Measurements from ENCODE around the gene UGT1A8.

The UGT1A8 gene

DNA sequence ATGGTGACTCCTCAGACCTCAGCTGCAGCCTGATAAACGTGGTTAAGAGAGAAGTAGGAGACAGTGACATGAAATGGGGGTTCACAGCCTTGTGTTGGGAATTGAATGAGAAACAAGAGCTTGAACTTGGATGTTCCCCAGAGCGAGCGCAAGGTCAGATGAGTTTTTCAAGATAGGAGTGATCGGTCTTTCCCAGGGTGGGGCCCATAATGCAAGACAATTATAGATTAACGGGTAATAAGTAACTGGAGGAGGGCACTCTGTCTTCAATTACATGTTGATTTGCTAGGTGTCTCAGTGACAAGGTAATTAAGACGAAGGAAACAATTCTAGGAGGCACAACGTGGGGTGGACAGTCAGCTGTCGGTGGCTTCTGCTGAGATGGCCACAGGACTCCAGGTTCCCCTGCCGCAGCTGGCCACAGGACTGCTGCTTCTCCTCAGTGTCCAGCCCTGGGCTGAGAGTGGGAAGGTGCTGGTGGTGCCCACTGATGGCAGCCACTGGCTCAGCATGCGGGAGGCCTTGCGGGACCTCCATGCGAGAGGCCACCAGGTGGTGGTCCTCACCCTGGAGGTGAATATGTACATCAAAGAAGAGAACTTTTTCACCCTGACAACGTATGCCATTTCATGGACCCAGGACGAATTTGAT, 95.3 kb downstream of the UGT1A8 start, which contains the start of gene UGT1A5:
Gene UGT1A5 (plus strand): TSS at position 297 of the 651 bp plus-strand sequence. CDS start 85 bp downstream, at position 382.
- Histone ChIP-seq H3K27ac (ENCODE audit: low read depth, low read length) (no peak within 1 kb of the TSS), H3K27me3 (ENCODE audit: low read length) (no peaks in the 10 kb centered on the region), H3K79me2 (ENCODE audit: insufficient read depth, low read length) (no peaks in the 10 kb centered on the region), H3K36me3 (ENCODE audit: low read length) (no peaks in the 10 kb centered on the region), H4K20me1 (ENCODE audit: low read depth, low read length) (no peaks in the 10 kb centered on the region), H3K9me2 (replicated peaks; ENCODE audit: insufficient read depth, low read length) (no peaks in the 10 kb centered on the region), H3K9me3 (ENCODE audit: insufficient read depth, low read length) (no peaks in the 10 kb centered on the region), H3K9ac (ENCODE audit: low read length) (no peak within 1 kb of the TSS), H3K4me2 (ENCODE audit: low read depth, low read length, poor library complexity, severe bottlenecking) (no peak within 1 kb of the TSS), H2AFZ (ENCODE audit: low read depth, low read length, severe bottlenecking) (no peak within 1 kb of the TSS), H3K4me3 (ENCODE audit: insufficient read depth, low read length, poor library complexity, severe bottlenecking) (no peak within 1 kb of the TSS), H3F3A (ENCODE audit: insufficient read depth) (no peaks in the 10 kb centered on the region)
- TF ChIP-seq, protein P1, sequence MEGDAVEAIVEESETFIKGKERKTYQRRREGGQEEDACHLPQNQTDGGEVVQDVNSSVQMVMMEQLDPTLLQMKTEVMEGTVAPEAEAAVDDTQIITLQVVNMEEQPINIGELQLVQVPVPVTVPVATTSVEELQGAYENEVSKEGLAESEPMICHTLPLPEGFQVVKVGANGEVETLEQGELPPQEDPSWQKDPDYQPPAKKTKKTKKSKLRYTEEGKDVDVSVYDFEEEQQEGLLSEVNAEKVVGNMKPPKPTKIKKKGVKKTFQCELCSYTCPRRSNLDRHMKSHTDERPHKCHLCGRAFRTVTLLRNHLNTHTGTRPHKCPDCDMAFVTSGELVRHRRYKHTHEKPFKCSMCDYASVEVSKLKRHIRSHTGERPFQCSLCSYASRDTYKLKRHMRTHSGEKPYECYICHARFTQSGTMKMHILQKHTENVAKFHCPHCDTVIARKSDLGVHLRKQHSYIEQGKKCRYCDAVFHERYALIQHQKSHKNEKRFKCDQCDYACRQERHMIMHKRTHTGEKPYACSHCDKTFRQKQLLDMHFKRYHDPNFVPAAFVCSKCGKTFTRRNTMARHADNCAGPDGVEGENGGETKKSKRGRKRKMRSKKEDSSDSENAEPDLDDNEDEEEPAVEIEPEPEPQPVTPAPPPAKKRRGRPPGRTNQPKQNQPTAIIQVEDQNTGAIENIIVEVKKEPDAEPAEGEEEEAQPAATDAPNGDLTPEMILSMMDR (IDR thresholded peaks at IDR 0.05; ENCODE audit: insufficient read depth, low read length, poor library complexity, severe bottlenecking): no peak
- TF ChIP-seq EZH2phosphoT487 (conservative IDR thresholded peaks at IDR 0.05; ENCODE audit: low read length): no peak

- Histone ChIP-seq H3K79me2 (ENCODE audit: insufficient read depth, low read length) (no peaks in the 10 kb centered on the region), H3K4me2 (ENCODE audit: low read depth, low read length, poor library complexity, severe bottlenecking) (no peak overlapping the region), H4K20me1 (ENCODE audit: low read depth, low read length) (no peaks in the 10 kb centered on the region), H3K27ac (ENCODE audit: low read depth, low read length) (no peak overlapping the region), H3K36me3 (ENCODE audit: low read length) (no peaks in the 10 kb centered on the region), H3K9me3 (ENCODE audit: insufficient read depth, low read length) (no peaks in the 10 kb centered on the region), H3K9ac (ENCODE audit: low read length) (no peak overlapping the region), H3F3A (ENCODE audit: insufficient read depth) (no peaks in the 10 kb centered on the region), H3K9me2 (replicated peaks; ENCODE audit: insufficient read depth, low read length) (no peaks in the 10 kb centered on the region), H3K27me3 (ENCODE audit: low read length) (no peaks in the 10 kb centered on the region), H2AFZ (ENCODE audit: low read depth, low read length, severe bottlenecking) (no peak overlapping the region), H3K4me3 (ENCODE audit: insufficient read depth, low read length, poor library complexity, severe bottlenecking) (no peak overlapping the region)
- TF ChIP-seq, protein P1 (IDR thresholded peaks at IDR 0.05; ENCODE audit: insufficient read depth, low read length, poor library complexity, severe bottlenecking): no peak
- no peak for TF ChIP-seq EZH2phosphoT487 (conservative IDR thresholded peaks at IDR 0.05; ENCODE audit: low read length)
Measured at GRCh38 chr2:233713262-233713615, 95.8 kb downstream of the UGT1A8 start.

- Histone ChIP-seq H2AFZ (ENCODE audit: low read depth, low read length, severe bottlenecking) (no peak overlapping the region), H3K36me3 (ENCODE audit: low read length) (no peaks in the 10 kb centered on the region), H3K9ac (ENCODE audit: low read length) (no peak overlapping the region), H3K4me2 (ENCODE audit: low read depth, low read length, poor library complexity, severe bottlenecking) (no peak overlapping the region), H3K4me3 (ENCODE audit: insufficient read depth, low read length, poor library complexity, severe bottlenecking) (no peak overlapping the region), H3K79me2 (ENCODE audit: insufficient read depth, low read length) (no peaks in the 10 kb centered on the region), H3K9me3 (ENCODE audit: insufficient read depth, low read length) (no peaks in the 10 kb centered on the region), H3K9me2 (replicated peaks; ENCODE audit: insufficient read depth, low read length) (no peaks in the 10 kb centered on the region), H3K27me3 (ENCODE audit: low read length) (no peaks in the 10 kb centered on the region), H4K20me1 (ENCODE audit: low read depth, low read length) (no peaks in the 10 kb centered on the region), H3F3A (ENCODE audit: insufficient read depth) (no peaks in the 10 kb centered on the region), H3K27ac (ENCODE audit: low read depth, low read length) (no peak overlapping the region)
- TF ChIP-seq, protein P1 (IDR thresholded peaks at IDR 0.05; ENCODE audit: insufficient read depth, low read length, poor library complexity, severe bottlenecking): no peak
- no peak for TF ChIP-seq EZH2phosphoT487 (conservative IDR thresholded peaks at IDR 0.05; ENCODE audit: low read length)
Measured at GRCh38 chr2:233714121-233714520, 96.7 kb downstream of the UGT1A8 start.

Measured in SU-DHL-6 (cell line).